ENCODE measurements around the gene SLC25A46.
"Not testable (repeated sequence)": the region's sequence is repeated elsewhere in the genome, so short reads cannot be mapped to it uniquely, and the experiment has no call there.

DNA sequence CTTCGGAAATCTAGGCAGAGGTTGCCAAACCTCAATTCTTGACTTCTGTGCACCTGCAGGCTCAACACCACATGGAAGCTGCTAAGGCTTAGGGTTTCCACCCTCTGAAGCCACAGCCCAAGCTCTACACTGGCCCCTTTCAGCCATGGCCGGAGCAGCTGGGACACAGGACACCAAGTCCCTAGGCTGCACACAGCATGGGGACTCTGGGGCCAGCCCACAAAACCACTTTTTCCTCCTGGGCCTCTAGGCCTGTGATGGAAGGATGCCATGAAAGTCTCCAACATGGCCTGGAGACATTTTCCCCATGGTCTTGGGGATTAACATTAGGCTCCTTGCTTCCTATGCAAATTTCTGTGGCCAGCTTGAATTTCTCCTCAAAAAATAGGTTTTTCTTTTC, 7.3 kb upstream of the SLC25A46 start:
- TF ChIP-seq, protein P1, sequence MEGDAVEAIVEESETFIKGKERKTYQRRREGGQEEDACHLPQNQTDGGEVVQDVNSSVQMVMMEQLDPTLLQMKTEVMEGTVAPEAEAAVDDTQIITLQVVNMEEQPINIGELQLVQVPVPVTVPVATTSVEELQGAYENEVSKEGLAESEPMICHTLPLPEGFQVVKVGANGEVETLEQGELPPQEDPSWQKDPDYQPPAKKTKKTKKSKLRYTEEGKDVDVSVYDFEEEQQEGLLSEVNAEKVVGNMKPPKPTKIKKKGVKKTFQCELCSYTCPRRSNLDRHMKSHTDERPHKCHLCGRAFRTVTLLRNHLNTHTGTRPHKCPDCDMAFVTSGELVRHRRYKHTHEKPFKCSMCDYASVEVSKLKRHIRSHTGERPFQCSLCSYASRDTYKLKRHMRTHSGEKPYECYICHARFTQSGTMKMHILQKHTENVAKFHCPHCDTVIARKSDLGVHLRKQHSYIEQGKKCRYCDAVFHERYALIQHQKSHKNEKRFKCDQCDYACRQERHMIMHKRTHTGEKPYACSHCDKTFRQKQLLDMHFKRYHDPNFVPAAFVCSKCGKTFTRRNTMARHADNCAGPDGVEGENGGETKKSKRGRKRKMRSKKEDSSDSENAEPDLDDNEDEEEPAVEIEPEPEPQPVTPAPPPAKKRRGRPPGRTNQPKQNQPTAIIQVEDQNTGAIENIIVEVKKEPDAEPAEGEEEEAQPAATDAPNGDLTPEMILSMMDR (IDR thresholded peaks at IDR 0.05 in 8 of 11, conservative IDR thresholded peaks at IDR 0.05 in 3 of 11) = not testable (repeated sequence)
- TF ChIP-seq POLR2AphosphoS5, POLR2A (IDR thresholded peaks at IDR 0.05): not testable (repeated sequence)
